Upper lobe of right lung (tissue), 1 donor: Measurements from ENCODE around the gene TRMT10B. TPM values are rescaled to one million over a fixed set of nuclear protein-coding genes. Genes with fewer than 3 reads are reported as not detected.

ENCODE experiments used
- ATAC-seq: fragments of 200-7000 bp; cut with Tn5 transposase; one replicate; pipeline ENCODE4 v1.9.1; 2020; ENCODE audit warnings: mild to moderate bottlenecking, moderate library complexity
- DNase-seq: peaks from one replicate; pipeline ENCODE4 v3.0.0-alpha.2; 2020
- H3K27ac ChIP-seq: fragments of 200-600 bp; one replicate; pipeline ENCODE4 v1.8.0; 2022
- H3K27me3 ChIP-seq: fragments of 200-600 bp; one replicate; pipeline ENCODE4 v1.8.0; 2022; ENCODE audit warnings: mild to moderate bottlenecking
- H3K36me3 ChIP-seq: fragments of 200-600 bp; one replicate; pipeline ENCODE4 v1.8.0; 2022
- H3K4me1 ChIP-seq: fragments of 200-600 bp; one replicate; pipeline ENCODE4 v1.8.0; 2022
- H3K4me3 ChIP-seq: fragments of 200-600 bp; one replicate; pipeline ENCODE4 v1.8.0; 2022; ENCODE audit warnings: mild to moderate bottlenecking
- H3K9me3 ChIP-seq: fragments of 200-600 bp; one replicate; pipeline ENCODE4 v1.8.0; 2022
- CTCF ChIP-seq: fragments of 200-600 bp; IDR thresholded peaks from one replicate; pipeline ENCODE4 v1.8.0; 2022; ENCODE audit warnings: antibody characterized with exemption
- intact Hi-C: fragments of 100-400 bp; cut with DNase I; formaldehyde crosslinking; loops from one replicate; pipeline ENCODE4 v1.11.0; 2022
- total RNA-seq: library from RNA; stranded (reverse); fragmentation: NEBNext Ultra II Directional; extraction: Animal tissue kit (Norgen Biotek cat#: 25700); gene quantifications from one replicate; pipeline ENCODE4 v1.2.1, GENCODE V29; 2021
- donor health status: DM: no; HTN: yes; CAD: no; lungs with severe emphysema.

Gene TRMT10B
- total RNA-seq, 1 donor from 2014 or later = 11.8 TPM

GRCh38 chr9:37715991-37716505, 37.6 kb upstream of the TRMT10B start:
- Histone ChIP-seq H3K36me3 (no peaks in the 10 kb centered on the region), H3K27ac (no peak overlapping the region), H3K4me3 (no peak overlapping the region), H3K4me1 (no peaks in the 10 kb centered on the region), H3K27me3 (no peaks in the 10 kb centered on the region), H3K9me3 (no peaks in the 10 kb centered on the region)
- no peak for TF ChIP-seq CTCF
- ATAC-seq (no peak), DNase-seq (no peak)
- intact Hi-C loops = no loop called here

GRCh38 chr9:37719526-37719925, 34.1 kb upstream of the TRMT10B start:
- DNase-seq (no peak), ATAC-seq (no peak)
- intact Hi-C loops = no loop called here
- Histone ChIP-seq H3K4me1 (no peaks in the 10 kb centered on the region), H3K9me3 (no peaks in the 10 kb centered on the region), H3K27me3 (no peaks in the 10 kb centered on the region), H3K4me3 (no peak overlapping the region), H3K36me3 (no peaks in the 10 kb centered on the region), H3K27ac (no peak overlapping the region)
- no peak for TF ChIP-seq CTCF

- peak; percentile 71 for ATAC-seq
- H3K36me3 ChIP-seq = no peaks in the 10 kb centered on the region
- no peak for TF ChIP-seq CTCF
- no peak overlapping the region for H3K27ac ChIP-seq
- H3K9me3 ChIP-seq = no peaks in the 10 kb centered on the region
- intact Hi-C loops = no loop called here
- H3K27me3 ChIP-seq = peaks cover 26% of the 10 kb centered on the region
- no peaks in the 10 kb centered on the region for H3K4me1 ChIP-seq
- H3K4me3 ChIP-seq = no peak overlapping the region
- DNase-seq = no peak
Measured at GRCh38 chr9:37727013-37727412, 26.6 kb upstream of the TRMT10B start.

- ATAC-seq = no peak
- no peaks in the 10 kb centered on the region for H3K9me3 ChIP-seq
- H3K4me3 ChIP-seq = no peak overlapping the region
- peaks cover 32% of the 10 kb centered on the region for H3K27me3 ChIP-seq
- H3K4me1 ChIP-seq = no peaks in the 10 kb centered on the region
- intact Hi-C loops = no loop called here
- no peaks in the 10 kb centered on the region for H3K36me3 ChIP-seq
- no peak overlapping the region for H3K27ac ChIP-seq
- no peak for TF ChIP-seq CTCF
- no peak for DNase-seq
Measured at GRCh38 chr9:37729499-37729898, 24.1 kb upstream of the TRMT10B start.

GRCh38 chr9:37730256-37730655, 23.3 kb upstream of the TRMT10B start:
- Histone ChIP-seq H3K9me3 (no peaks in the 10 kb centered on the region), H3K36me3 (no peaks in the 10 kb centered on the region), H3K4me3 (no peak overlapping the region), H3K4me1 (no peaks in the 10 kb centered on the region), H3K27me3 (peaks cover 32% of the 10 kb centered on the region), H3K27ac (no peak overlapping the region)
- no peak for TF ChIP-seq CTCF
- intact Hi-C loops = no loop called here
- no peak for ATAC-seq
- no peak for DNase-seq

GRCh38 chr9:37730839-37731238, 22.8 kb upstream of the TRMT10B start:
- intact Hi-C loops = no loop called here

More at GRCh38 chr9:37730839-37731238, 22.8 kb upstream of the TRMT10B start:
- ATAC-seq (no peak), DNase-seq (no peak)
- H3K36me3 ChIP-seq = no peaks in the 10 kb centered on the region
- H3K4me1 ChIP-seq = no peaks in the 10 kb centered on the region
- H3K9me3 ChIP-seq = no peaks in the 10 kb centered on the region
- no peak overlapping the region for H3K27ac ChIP-seq
- H3K4me3 ChIP-seq = no peak overlapping the region
- peaks cover 32% of the 10 kb centered on the region for H3K27me3 ChIP-seq
- TF ChIP-seq CTCF = no peak
